CD4-positive, alpha-beta T cell treated with Interleukin-6 at 100 ng/mL for 8 hours (primary cell): ENCODE measurements around the gene CSRP1.
"Not testable (repeated sequence)": the region's sequence is repeated elsewhere in the genome, so short reads cannot be mapped to it uniquely, and the experiment has no call there.

Source experiments
- DNase-seq: peaks from one replicate; pipeline ENCODE4 v3.0.0-alpha.2; 2020; ENCODE audit warnings: mixed read lengths, low spot score

Gene CSRP1

GRCh38 chr1:201506557-201507359 is at the start of gene CSRP1:
Gene CSRP1, minus strand, starts transcription at chr1:201507123. Its CDS starts 10,820 bp downstream, at chr1:201496303.
- DNase-seq = peak; percentile 74

GRCh38 chr1:201555593-201555945 is 48.6 kb upstream of the CSRP1 start:
- DNase-seq = no peak

- no peak for DNase-seq
These were observed 48.1 kb upstream of the CSRP1 start for GRCh38 chr1:201554789-201555592.

GRCh38 chr1:201554190-201554600 is 47.3 kb upstream of the CSRP1 start:
- DNase-seq = no peak

GRCh38 chr1:201553496-201554189 is 46.7 kb upstream of the CSRP1 start:
- no peak for DNase-seq

- no peak for DNase-seq
These were observed 46.0 kb upstream of the CSRP1 start for GRCh38 chr1:201552941-201553351.

- no peak for DNase-seq
These were observed 45.2 kb upstream of the CSRP1 start for GRCh38 chr1:201551877-201552731.

- no peak for DNase-seq
These were observed 44.2 kb upstream of the CSRP1 start for GRCh38 chr1:201551096-201551495.

- not testable (repeated sequence) for DNase-seq
These were observed 42.6 kb upstream of the CSRP1 start for GRCh38 chr1:201549522-201549921.

GRCh38 chr1:201545851-201546492 is 39.0 kb upstream of the CSRP1 start:
- DNase-seq = no peak

GRCh38 chr1:201544710-201545109 is 37.8 kb upstream of the CSRP1 start:
- DNase-seq = no peak

GRCh38 chr1:201543871-201544642 is 37.1 kb upstream of the CSRP1 start:
- DNase-seq = no peak

GRCh38 chr1:201542309-201543035 is 35.5 kb upstream of the CSRP1 start:
- no peak for DNase-seq

- no peak for DNase-seq
These were observed 34.2 kb upstream of the CSRP1 start for GRCh38 chr1:201540846-201541735.

- no peak for DNase-seq
These were observed 32.9 kb upstream of the CSRP1 start for GRCh38 chr1:201539561-201540431.

- no peak for DNase-seq
These were observed 32.0 kb upstream of the CSRP1 start, which contains the start of gene NAV1 for GRCh38 chr1:201538612-201539551. Gene NAV1, plus strand, starts transcription at chr1:201539127. Its CDS starts 83,758 bp downstream, at chr1:201622885.
